GM19397 (cell line): ENCODE results near the gene MYO9B.

Source experiments
- ATAC-seq: cut with Tn5 transposase; IDR thresholded peaks from one replicate; pipeline ENCODE4 v1.9.1; 2021; ENCODE audit warnings: mild to moderate bottlenecking, moderate library complexity; ENCODE audit not compliant: unreplicated experiment

The MYO9B gene

GRCh38 chr19:17075035-17075863 lies at the start of gene MYO9B, which contains the start of gene HAUS8:
Gene MYO9B (plus strand): TSS chr19:17075777. CDS start chr19:17101718, 25,941 bp downstream.
Gene HAUS8 (minus strand): TSS chr19:17075452. CDS start chr19:17075422, 30 bp downstream.
- ATAC-seq: peak; percentile 83

GRCh38 chr19:17025991-17026658 lies 49.5 kb upstream of the MYO9B start:
- ATAC-seq: no peak

GRCh38 chr19:17026706-17027534 lies 48.7 kb upstream of the MYO9B start, which contains the start of gene CPAMD8:
Gene CPAMD8 (minus strand): TSS chr19:17026810. CDS start chr19:17026642, 168 bp downstream.
- ATAC-seq: no peak

- ATAC-seq: no peak
These were observed 48.0 kb upstream of the MYO9B start for GRCh38 chr19:17027535-17027975.

- no peak for ATAC-seq
These were observed 43.8 kb upstream of the MYO9B start for GRCh38 chr19:17031741-17032140.

- ATAC-seq: no peak
These were observed 39.6 kb upstream of the MYO9B start for GRCh38 chr19:17035842-17036424.

GRCh38 chr19:17036640-17037039 lies 38.9 kb upstream of the MYO9B start:
- ATAC-seq: no peak

GRCh38 chr19:17037184-17037583 lies 38.4 kb upstream of the MYO9B start:
- ATAC-seq: no peak

GRCh38 chr19:17037966-17038500 lies 37.5 kb upstream of the MYO9B start:
- no peak for ATAC-seq

GRCh38 chr19:17041976-17042375 lies 33.6 kb upstream of the MYO9B start:
- no peak for ATAC-seq

- no peak for ATAC-seq
These were observed 31.8 kb upstream of the MYO9B start for GRCh38 chr19:17043744-17044143.

GRCh38 chr19:17045907-17046502 lies 29.6 kb upstream of the MYO9B start:
- no peak for ATAC-seq

GRCh38 chr19:17048885-17049453 lies 26.6 kb upstream of the MYO9B start:
- no peak for ATAC-seq

- no peak for ATAC-seq
These were observed 25.8 kb upstream of the MYO9B start for GRCh38 chr19:17049711-17050280.

GRCh38 chr19:17052439-17052838 lies 23.1 kb upstream of the MYO9B start:
- ATAC-seq: no peak

- no peak for ATAC-seq
These were observed 20.8 kb upstream of the MYO9B start for GRCh38 chr19:17054746-17055145.

GRCh38 chr19:17055636-17056035 lies 19.9 kb upstream of the MYO9B start:
- ATAC-seq: no peak

- ATAC-seq: no peak
These were observed 17.3 kb upstream of the MYO9B start for GRCh38 chr19:17058236-17058635.

- ATAC-seq: no peak
These were observed 14.8 kb upstream of the MYO9B start for GRCh38 chr19:17060802-17061201.
